HCT116 (cell line): ENCODE results near the gene WDFY2. TPM values are rescaled to one million over a fixed set of nuclear protein-coding genes. Genes with fewer than 3 reads are reported as not detected.

ENCODE experiments used
- ATAC-seq: fragments of 200-7000 bp; cut with Tn5 transposase; 2 replicates; pipeline ENCODE4 v1.9.1; 2020; ENCODE audit warnings: mild to moderate bottlenecking, moderate library complexity
- BruUV-seq: library from RNA; stranded (reverse); fragments of 400-500 nt; replicated peaks from 2 replicates; lab custom pipeline; 2021; lab: Mats Ljungman, UMichigan
- CTCF ChIA-PET: fragments of 300-600 bp; sonication (Branson Sonifier 250); formaldehyde crosslinking; loops from one replicate; lab custom pipeline; 2021; ENCODE audit warnings: antibody characterized with exemption; lab: Charles Lee
- POLR2A ChIA-PET: fragments of 300-600, 350-600 bp; sonication (Branson Sonifier 250); formaldehyde crosslinking; loops from one replicate; lab custom pipeline; 2021; ENCODE audit warnings: antibody characterized with exemption; lab: Charles Lee
- RAD21 ChIA-PET, 2 experiments: fragments of 300-600 bp; sonication (Branson Sonifier 250); formaldehyde crosslinking; loops; one replicate each; lab custom pipeline; 2023; ENCODE audit warnings: low total read pairs in 2 of 2; ENCODE audit not compliant: uncharacterized antibody in 2 of 2, unreplicated experiment in 2 of 2, low non-redundant PET in 1 of 2; lab: Charles Lee
- DNase-seq: peaks from one replicate; pipeline ENCODE4 v3.0.0-alpha.2; 2010; ENCODE audit warnings: low read depth, low spot score
- H2AFZ ChIP-seq: fragments of 200-600 bp; shearing (Covaris generic), sonication (generic); 2 replicates; pipeline ENCODE4 v1.6.1; 2017; ENCODE audit warnings: low read depth, mixed run types, mixed read lengths, antibody characterized with exemption, low read length; ENCODE audit not compliant: poor library complexity, severe bottlenecking
- H3K27ac ChIP-seq: 2 replicates; pipeline ENCODE4 v1.5.1; 2012; ENCODE audit warnings: low read depth, low read length
- H3K27me3 ChIP-seq: fragments of 200-600 bp; sonication (generic); 2 replicates; pipeline ENCODE4 v1.6.1; 2016; ENCODE audit warnings: mixed run types, low read length, mixed read lengths; ENCODE audit not compliant: insufficient read depth
- H3K36me3 ChIP-seq, 2 experiments: fragments of 200-500 bp in 1 of 2; fragments of 200-600 bp in 1 of 2; sonication (Bioruptor generic) in 1 of 2; sonication (generic) in 1 of 2; 2 replicates each; pipeline versions ENCODE4 v1.5.1 to v1.6.1; 2014 to 2016; ENCODE audit warnings: low read length in 2 of 2, inconsistent platforms in 1 of 2, mixed read lengths in 1 of 2, mixed run types in 1 of 2; ENCODE audit not compliant: insufficient read depth in 2 of 2, control insufficient read depth in 1 of 2
- H3K4me1 ChIP-seq, 2 experiments: fragments of 200-600 bp in 1 of 2; sonication (generic) in 1 of 2; 2 replicates each; pipeline versions ENCODE4 v1.5.1 to v1.6.1; 2012 to 2017; ENCODE audit warnings: low read length in 2 of 2, inconsistent platforms in 1 of 2, mild to moderate bottlenecking in 1 of 2, mixed read lengths in 1 of 2, mixed run types in 1 of 2, moderate library complexity in 1 of 2; ENCODE audit not compliant: insufficient read depth in 2 of 2, control insufficient read depth in 1 of 2
- H3K4me2 ChIP-seq: fragments of 200-600 bp; sonication (generic); 2 replicates; pipeline ENCODE4 v1.6.1; 2017; ENCODE audit warnings: mixed run types, low read length, mixed read lengths
- H3K4me3 ChIP-seq, 2 experiments: fragments of 200-600 bp in 1 of 2; sonication (generic) in 1 of 2; replicated peaks in 1 of 2; 2 replicates each; pipeline ENCODE4 v1.5.1; 2011 to 2016; ENCODE audit warnings: low read length in 2 of 2, control low read depth in 1 of 2, low read depth in 1 of 2, mild to moderate bottlenecking in 1 of 2, mixed read lengths in 1 of 2, mixed run types in 1 of 2
- H3K79me2 ChIP-seq: fragments of 200-600 bp; sonication (generic); 2 replicates; pipeline ENCODE4 v1.6.1; 2017; ENCODE audit warnings: mild to moderate bottlenecking, mixed run types, low read length, moderate library complexity, mixed read lengths; ENCODE audit not compliant: insufficient read depth
- H3K9ac ChIP-seq: fragments of 200-600 bp; sonication (generic); 2 replicates; pipeline ENCODE4 v1.6.1; 2016; ENCODE audit warnings: low read length, mixed read lengths
- H3K9me2 ChIP-seq: fragments of 200-600 bp; sonication (generic), shearing (Covaris generic); 2 replicates; pipeline ENCODE4 v1.6.1; 2017; ENCODE audit warnings: mixed run types, mild to moderate bottlenecking, moderate library complexity; ENCODE audit not compliant: insufficient read depth
- H3K9me3 ChIP-seq, 2 experiments: fragments of 200-500 bp in 1 of 2; fragments of 200-600 bp in 1 of 2; sonication (Bioruptor generic) in 1 of 2; sonication (generic) in 1 of 2; 2 replicates each; pipeline ENCODE4 v1.6.1; 2014 to 2017; ENCODE audit warnings: low read length in 2 of 2, mixed read lengths in 2 of 2, inconsistent platforms in 1 of 2, low read depth in 1 of 2, mild to moderate bottlenecking in 1 of 2, mixed run types in 1 of 2, moderate library complexity in 1 of 2; ENCODE audit not compliant: control insufficient read depth in 1 of 2, insufficient read depth in 1 of 2
- H4K20me1 ChIP-seq: fragments of 200-600 bp; sonication (generic), shearing (Covaris generic); 2 replicates; pipeline ENCODE4 v1.6.1; 2017; ENCODE audit warnings: mixed run types, mild to moderate bottlenecking, moderate library complexity; ENCODE audit not compliant: insufficient read depth
- ATF3 ChIP-seq: IDR thresholded peaks from 2 replicates; pipeline ENCODE4 v1.6.1; 2012
- CBX3 ChIP-seq: IDR thresholded peaks from 2 replicates; pipeline ENCODE4 v1.6.1; 2012; ENCODE audit warnings: low read depth
- CTCF ChIP-seq, 3 experiments: fragments of 200-600 bp in 1 of 3; sonication (generic) in 1 of 3; IDR thresholded peaks in 2 of 3; conservative IDR thresholded peaks in 1 of 3; 2 replicates each; pipeline ENCODE4 v1.5.1; 2012 to 2017; ENCODE audit warnings: low read depth in 2 of 3, low read length in 2 of 3, antibody characterized with exemption in 1 of 3, borderline replicate concordance in 1 of 3, control low read depth in 1 of 3, mild to moderate bottlenecking in 1 of 3, mixed read lengths in 1 of 3, mixed run types in 1 of 3, moderate library complexity in 1 of 3; ENCODE audit not compliant: insufficient read depth in 1 of 3
- EZH2phosphoT487 ChIP-seq: fragments of 200-600 bp; IDR thresholded peaks from 2 replicates; pipeline ENCODE4 v1.6.1; 2018; ENCODE audit warnings: antibody characterized with exemption, borderline replicate concordance
- FOSL1 ChIP-seq: IDR thresholded peaks from 2 replicates; pipeline ENCODE4 v1.6.1; 2012; ENCODE audit warnings: low read depth
- POLR2A ChIP-seq: IDR thresholded peaks from 2 replicates; pipeline ENCODE4 v1.7.0; 2011; ENCODE audit warnings: borderline replicate concordance; ENCODE audit not compliant: insufficient read depth, insufficient read length; ENCODE audit errors: extremely low read depth
- RAD21 ChIP-seq: IDR thresholded peaks from 2 replicates; pipeline ENCODE4 v1.6.1; 2012; ENCODE audit warnings: low read depth, mild to moderate bottlenecking
- YY1 ChIP-seq: IDR thresholded peaks from 2 replicates; pipeline ENCODE4 v1.6.1; 2011; ENCODE audit warnings: low read length, low read depth, moderate library complexity, mild to moderate bottlenecking; ENCODE audit not compliant: insufficient replicate concordance; ENCODE audit errors: extremely low read depth
- ZFX ChIP-seq: fragments of 450-650 bp; IDR thresholded peaks from 2 replicates; pipeline ENCODE4 v1.6.1; 2017
- intact Hi-C: fragments of 100-400 bp; cut with micrococcal nuclease; formaldehyde crosslinking; loops from 2 replicates; pipeline ENCODE4 v1.10.0; 2022
- total RNA-seq: library from RNA; stranded (reverse); gene quantifications from one replicate; pipeline ENCODE4 v1.2.1, GENCODE V29; 2021; ENCODE audit not compliant: unreplicated experiment

Gene WDFY2
- total RNA-seq, 1 experiment from 2014 or later, result 6.1 TPM

GRCh38 chr13:51552027-51552426, 32.2 kb upstream of the WDFY2 start:
- H3K27ac ChIP-seq, result no peak overlapping the region
- no peak for ATAC-seq
- RAD21 ChIA-PET, result no interaction called here
- H3K9ac ChIP-seq, result no peak overlapping the region
- no peaks in the 10 kb centered on the region for H3K9me2 ChIP-seq
- POLR2A ChIA-PET, result no interaction called here
- no peak overlapping the region for H2AFZ ChIP-seq
- CTCF ChIA-PET, result no interaction called here
- H3K9me3 ChIP-seq, result no peaks in the 10 kb centered on the region
- no peaks in the 10 kb centered on the region for H3K27me3 ChIP-seq
- H4K20me1 ChIP-seq, result no peaks in the 10 kb centered on the region
- TF ChIP-seq ZFX (no peak), CTCF (IDR thresholded peaks at IDR 0.05 in 2 of 3, conservative IDR thresholded peaks at IDR 0.05 in 1 of 3; ENCODE audit: borderline replicate concordance in 1 of 3, insufficient read depth in 1 of 3, low read depth in 2 of 3, low read length in 2 of 3) (no peak), POLR2A (no peak), YY1 (no peak), FOSL1 (no peak), CBX3 (no peak)
- H3K79me2 ChIP-seq, result no peaks in the 10 kb centered on the region
- DNase-seq, result no peak
- H3K36me3 ChIP-seq, result no peaks in the 10 kb centered on the region
- no TSS peak for BruUV-seq
- intact Hi-C loops, result no loop called here
- H3K4me3 ChIP-seq, result no peak overlapping the region
- H3K4me1 ChIP-seq, result peaks cover 2 to 8% of the 10 kb centered on the region in 2 experiments; a peak in 2 of 4 replicates
- no peak overlapping the region for H3K4me2 ChIP-seq

- no peak overlapping the region for H3K4me3 ChIP-seq
- TF ChIP-seq ATF3 (no peak), EZH2phosphoT487 (no peak), RAD21 (no peak)
- TF ChIP-seq, all 23 proteins: peak for 0
- Histone ChIP-seq H3K79me2 (no peaks in the 10 kb centered on the region), H3K9ac (no peak overlapping the region), H3K27ac (no peak overlapping the region), H3K9me3 (no peaks in the 10 kb centered on the region), H3K9me2 (no peaks in the 10 kb centered on the region), H3K4me2 (no peak overlapping the region), H2AFZ (no peak overlapping the region), H3K27me3 (no peaks in the 10 kb centered on the region), H4K20me1 (no peaks in the 10 kb centered on the region), H3K4me1 (peaks cover 2 to 15% of the 10 kb centered on the region in 2 experiments; a peak in 3 of 4 replicates), H3K36me3 (no peaks in the 10 kb centered on the region)
- ChIA-PET POLR2A (interaction anchor here (0.7 to 1.2 kb wide), 2 partner anchors 78 to 100 kb away, joined by 3 to 4 read pairs; no protein-coding TSS in a partner anchor), CTCF (no interaction called here), RAD21 (no interaction called here)
- DNase-seq (no peak), ATAC-seq (no peak)
- intact Hi-C loops, result no loop called here
- BruUV-seq, result no TSS peak
These were observed 30.7 kb upstream of the WDFY2 start for GRCh38 chr13:51553531-51553930.
